ENCODE data around the gene CTNNA2.
"Not testable (repeated sequence)": the region's sequence is repeated elsewhere in the genome, so short reads cannot be mapped to it uniquely, and the experiment has no call there.

Gene CTNNA2

DNA sequence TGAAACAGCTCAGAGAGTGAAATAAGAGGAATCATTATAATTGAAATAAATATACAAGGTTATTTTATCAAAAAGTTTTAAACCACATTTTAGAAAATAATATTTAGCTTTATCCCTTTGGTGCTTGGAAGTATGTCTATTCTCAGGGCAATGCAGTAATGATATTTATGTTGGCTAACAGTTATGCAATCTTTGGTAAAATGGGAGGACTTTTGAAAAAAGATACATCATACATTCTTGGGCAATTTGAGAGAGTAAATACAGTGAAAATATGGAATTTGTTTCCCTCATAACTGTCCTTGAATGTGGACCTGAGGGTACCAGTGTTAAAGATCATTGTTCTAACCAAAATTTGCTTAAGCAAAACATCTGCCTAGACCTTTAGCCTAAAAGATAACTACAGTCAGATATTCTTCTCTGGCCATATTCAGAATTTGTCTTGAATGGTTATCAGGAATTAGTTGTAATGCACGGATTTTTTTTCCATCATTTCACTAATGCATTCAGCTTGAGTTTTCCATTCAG lies 654.5 kb downstream of the CTNNA2 start:
- no peak for DNase-seq

DNA sequence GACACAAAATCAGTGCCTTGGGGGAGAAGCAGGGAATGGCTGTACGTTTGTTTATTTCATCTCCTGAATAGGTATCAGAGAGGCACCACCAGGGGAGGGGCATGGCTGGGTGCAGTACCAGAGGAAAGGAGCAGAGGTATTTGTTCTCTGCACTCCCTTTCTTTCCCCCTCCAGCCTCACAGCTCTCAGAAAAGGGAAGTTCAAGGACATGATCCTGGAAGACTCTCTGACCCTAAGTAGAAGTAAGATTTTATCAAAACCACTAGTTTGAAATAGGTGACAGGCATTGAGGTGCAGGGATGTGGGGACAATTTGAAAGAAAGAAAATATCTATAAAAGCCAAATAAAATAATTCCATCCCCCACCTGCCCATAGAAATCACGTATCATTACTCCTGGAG lies 655.2 kb downstream of the CTNNA2 start:
- DNase-seq = no peak

DNA sequence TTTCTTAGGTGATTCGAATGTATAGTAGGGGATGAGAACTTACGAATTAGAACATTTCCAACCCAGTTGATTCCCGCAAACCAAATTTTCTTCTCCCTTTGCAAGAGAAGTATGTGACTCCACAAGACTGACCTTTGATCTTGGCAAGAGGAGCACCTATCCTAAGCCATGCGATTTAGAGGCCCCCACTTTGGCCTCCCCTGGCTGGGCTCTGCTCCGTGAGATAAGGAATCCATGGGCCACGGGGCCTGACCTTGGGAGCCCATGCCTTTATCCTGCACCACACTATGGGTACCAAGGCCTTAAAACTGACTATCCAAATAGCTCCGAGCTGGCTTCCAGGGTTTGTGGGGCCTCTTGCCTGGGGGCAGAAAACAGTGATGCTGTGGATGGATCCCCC lies 656.0 kb downstream of the CTNNA2 start:
- DNase-seq = no peak

DNA sequence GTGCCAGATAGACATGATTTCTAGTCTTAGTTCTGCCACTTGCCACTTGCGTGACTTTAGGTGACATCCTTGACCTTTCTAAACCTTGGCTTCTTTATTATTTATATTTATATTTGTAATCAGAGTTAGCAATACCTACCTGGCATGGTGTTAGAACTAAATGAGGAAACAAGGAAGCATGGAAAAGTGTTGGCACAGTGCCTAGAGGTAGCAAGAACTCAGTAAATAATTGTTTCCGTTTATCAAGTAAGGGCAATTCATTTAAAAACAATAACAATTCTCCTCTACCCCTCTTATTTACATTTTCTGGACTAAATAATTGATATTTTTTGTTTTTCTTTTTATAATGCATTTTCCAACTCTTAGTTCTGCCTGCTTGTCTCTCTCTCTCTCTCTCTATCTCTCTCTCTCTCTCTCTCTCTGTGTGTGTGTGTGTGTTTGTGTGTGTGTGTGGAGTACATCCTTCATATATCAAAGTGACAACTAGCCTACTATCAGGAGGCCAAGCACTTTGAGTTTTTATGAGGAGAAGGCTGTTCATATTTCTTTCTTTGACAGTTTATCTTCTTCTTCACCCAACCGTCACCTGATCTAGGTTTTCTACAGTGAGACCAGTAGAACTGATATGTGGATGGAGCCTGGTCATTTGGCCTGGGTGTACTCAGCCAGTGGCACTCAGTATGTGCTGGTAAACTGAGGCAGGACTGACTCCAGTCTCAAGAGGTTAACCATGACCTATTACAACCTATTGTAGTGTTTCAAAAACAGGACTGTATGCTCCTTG lies 657.2 kb downstream of the CTNNA2 start:
- no peak for DNase-seq

DNA sequence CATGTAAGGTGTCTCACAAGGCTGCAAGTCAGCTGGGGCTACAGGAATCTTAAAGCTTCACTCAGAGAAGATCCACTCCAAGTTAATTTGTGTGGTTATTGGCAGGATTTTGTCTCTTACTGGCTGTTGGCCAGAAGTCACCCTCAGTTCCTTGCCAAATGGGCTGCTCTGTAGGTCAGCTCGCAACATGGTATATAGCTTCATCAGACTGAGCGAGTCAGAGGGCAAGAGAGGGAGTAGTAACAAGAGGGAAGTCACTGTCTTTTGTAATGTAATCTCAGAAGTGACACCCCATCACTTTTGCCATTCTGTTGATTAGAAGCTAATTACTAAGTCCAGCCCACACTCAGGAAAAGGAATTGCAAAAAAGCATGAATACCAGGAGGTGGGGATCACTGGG lies 672.2 kb downstream of the CTNNA2 start:
- no peak for DNase-seq

DNA sequence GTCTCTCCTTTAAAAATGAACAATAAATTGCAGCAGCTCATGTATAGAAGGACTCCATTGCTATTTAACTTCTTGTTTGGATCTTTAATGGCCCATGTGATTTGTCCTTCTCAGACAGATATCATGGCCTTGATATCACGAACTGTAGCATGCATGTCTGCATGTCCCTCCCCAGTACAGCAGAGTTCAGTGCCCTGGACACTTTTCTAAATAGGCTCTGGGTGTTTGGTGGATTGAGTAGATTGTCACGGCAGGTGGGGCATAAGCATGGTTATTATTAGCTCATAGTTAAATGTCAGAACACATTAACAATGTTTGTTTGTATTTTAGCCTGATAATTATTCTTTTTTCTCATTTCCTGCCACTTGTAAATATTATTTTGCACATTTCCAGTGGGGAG lies 673.4 kb downstream of the CTNNA2 start:
- DNase-seq = no peak

DNA sequence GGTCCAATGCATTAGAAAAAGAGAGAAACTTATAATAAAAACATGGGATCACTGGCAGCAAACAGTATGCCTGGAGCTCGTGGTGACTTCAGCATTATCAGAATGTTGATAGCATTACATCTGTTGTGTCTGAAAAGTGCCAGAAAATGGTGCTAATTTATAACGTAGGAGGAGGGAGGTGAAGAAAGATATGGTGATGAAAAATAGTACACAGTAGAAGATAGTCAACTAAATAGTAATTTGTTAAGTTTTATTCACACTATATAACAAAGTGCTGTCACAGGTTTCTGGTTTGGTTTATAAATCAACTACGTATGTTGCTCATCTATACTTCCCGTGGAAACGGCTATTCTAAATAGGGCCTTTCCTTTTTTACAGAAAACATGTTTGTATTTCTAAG lies 674.3 kb downstream of the CTNNA2 start:
- DNase-seq = no peak

DNA sequence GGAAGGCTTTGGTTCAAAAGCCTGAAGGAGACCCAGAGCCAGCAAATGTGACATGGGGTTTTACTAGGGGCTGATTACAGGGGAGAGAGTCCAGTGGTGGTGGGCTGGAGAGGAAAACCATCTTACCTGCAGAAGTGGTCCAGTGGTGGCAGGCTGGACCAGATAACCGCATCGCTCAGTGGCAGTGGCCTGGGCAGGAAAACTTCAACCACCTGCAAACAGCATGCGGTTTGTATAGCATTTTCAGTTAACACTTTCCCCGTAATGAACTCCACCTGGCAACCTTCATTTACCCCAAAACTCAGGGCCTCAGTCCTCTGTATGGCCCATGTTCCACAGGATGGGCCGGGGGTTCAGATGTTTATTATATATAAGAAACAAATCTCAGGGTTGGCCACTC lies 677.3 kb downstream of the CTNNA2 start:
- no peak for DNase-seq

DNA sequence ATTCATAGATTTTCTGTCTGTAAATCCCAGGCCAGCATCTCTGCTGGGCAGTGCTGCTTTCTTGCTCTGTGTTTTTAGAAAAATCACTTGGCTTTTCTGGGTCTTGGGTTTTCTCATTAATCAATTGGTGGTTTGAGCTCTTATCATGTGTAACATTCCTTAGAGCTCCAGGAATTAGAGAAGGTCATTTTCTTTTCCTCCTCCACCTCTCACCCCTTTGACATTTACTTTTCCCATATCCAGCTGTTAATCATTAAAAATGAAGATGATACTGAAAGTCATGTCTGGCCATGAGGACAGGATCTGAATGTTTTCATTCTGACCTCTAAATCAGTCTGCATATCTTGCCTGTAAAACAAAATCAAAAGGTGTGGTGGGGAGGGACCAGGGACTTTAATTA lies 680.7 kb downstream of the CTNNA2 start:
- DNase-seq = no peak

DNA sequence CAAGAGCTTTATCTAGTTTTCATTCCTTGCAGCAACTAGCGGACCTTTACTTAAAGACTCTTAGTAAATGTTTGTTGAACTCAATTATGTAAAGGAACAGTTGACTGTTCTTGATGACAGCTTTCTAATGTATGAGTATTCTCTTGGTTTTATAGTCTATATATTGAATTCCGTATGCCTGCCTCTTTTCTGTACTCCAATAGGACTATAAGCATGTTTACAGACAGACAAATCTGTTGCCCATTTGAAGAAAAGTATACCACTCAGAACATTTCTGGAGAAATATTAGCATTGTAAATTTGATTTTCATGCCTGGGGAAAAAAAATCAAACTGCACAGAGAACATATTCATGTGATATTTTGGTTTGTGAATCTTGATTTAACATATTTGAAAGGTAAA lies 682.2 kb downstream of the CTNNA2 start:
- DNase-seq = no peak

DNA sequence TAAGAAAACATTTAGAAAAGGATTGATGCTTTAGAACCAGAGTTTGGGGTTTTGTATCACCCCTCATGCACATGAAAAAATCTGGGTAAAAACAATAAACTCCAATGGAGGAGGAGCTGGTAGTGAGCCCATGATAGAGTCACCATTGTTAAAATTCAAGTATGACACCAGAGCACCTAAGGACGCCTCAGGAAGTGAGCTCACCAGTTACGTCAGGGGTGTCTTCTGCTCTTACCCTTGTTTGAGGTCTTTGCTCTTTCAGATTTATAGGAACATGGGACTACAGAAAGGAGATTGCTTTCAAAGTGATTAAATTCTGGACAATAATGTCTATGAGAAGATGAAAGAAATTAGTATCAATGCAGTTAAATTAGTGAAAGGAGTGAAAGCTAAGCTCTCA lies 685.2 kb downstream of the CTNNA2 start:
- DNase-seq = no peak

DNA sequence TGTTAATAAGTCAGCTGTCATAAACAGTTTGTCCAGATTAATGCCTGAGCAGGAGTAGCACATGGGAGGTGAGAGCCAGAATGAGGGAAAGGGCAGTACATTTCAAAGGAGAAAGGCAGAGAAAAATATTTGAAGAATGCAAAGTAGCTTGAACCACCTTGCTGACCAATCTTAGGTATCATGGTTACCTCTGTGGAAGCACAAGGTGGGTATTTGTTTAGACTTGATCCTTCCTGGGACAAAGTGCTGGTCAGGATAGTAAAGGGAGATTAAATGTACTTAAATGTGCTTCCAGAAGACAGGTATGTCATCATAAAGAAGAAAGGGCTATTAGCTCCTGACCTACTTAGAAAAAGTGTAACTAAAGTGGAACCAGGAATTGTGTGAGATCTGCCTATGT lies 686.7 kb downstream of the CTNNA2 start:
- DNase-seq = no peak

DNA sequence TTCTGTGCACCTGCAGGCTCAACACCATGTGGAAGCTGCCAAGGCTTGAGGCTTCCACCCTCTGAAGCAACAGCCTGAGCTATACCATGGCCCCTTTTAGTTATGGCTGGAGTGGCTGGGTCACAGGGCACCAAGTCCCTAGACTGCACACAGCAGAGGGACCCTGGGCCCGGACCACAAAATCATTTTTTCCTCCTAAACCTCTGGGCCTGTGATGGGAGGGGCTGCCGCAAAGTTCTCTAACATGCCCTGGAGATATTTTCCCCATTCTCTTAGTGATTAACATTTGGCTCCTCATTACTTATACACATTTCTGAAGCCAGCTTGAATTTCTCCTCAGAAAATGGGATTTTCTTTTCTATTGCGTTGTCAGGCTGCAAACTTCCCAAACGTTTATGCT lies 691.1 kb downstream of the CTNNA2 start:
- not testable (repeated sequence) for DNase-seq

DNA sequence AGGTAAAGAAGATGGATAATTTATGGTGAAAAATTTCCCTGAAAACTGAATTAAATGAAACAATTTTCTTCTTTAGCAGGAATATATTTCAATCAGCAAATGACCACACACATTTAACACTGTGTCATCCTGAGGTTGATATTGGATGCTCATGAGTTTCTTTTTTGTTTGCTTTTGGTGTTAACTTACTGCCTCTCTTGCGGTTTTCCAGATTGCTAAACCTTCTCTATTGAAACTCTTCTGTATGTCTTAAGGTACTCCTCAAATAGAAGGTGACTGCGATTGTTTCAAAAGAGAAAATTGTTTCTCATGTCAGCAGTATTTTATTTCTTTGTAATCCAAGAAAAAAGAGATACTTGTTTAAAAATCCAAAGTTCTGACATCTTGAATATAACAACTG lies 692.6 kb downstream of the CTNNA2 start:
- no peak for DNase-seq

DNA sequence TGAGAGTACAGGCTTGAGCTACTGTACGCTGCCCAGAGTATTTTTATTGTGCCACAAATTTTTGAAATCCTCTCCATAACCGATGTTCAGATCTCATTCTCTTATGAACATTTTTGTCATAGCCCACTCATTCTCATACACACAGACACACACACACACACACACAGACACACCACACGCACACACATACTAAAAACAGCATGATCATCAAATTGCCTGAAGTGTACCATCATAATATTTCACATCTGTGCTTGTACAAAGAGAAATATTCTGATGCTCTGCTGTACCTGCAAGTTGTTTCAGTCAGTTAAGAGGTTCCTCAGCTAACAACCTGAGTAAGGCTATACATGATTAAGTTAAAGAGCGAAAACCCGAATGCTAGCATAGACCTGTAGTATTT lies 696.6 kb downstream of the CTNNA2 start:
- DNase-seq = no peak

DNA sequence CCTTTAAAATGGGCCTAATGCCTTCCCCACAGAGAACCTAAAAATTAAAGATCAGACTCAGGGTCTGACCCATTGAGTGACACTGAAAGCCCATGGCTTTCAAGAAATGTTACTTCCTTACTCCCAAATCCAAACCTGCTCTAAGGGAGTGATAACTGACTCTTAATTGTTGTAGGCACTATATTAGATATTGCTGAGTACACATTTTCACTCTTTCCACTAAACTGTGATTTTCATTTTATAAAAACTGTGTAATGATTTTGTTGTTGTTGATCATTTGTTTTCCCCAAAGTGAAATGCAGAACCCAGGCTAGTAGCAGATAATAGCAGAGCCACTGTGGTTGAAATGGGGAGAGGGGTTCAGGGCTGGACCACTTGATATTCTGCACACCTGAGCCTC lies 704.6 kb downstream of the CTNNA2 start:
- no peak for DNase-seq

DNA sequence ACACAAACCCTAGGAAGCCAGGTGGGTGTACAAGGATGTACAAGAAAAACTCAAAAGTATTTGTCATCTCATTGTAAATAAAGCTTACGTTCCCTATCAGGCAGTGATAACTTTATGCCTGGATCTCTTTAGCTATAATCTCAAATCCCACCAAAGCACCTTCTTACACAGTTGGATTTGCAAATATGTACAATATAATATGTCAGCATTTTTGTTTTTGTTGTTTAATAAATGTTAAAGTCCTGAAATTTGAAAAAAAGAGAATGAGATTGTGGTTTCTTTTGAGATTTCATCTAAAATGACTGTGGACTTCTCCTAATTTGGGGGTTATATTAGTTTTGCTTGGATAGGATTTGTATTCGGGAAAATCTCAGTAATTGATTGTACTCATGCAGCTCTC lies 709.8 kb downstream of the CTNNA2 start:
- no peak for DNase-seq

DNA sequence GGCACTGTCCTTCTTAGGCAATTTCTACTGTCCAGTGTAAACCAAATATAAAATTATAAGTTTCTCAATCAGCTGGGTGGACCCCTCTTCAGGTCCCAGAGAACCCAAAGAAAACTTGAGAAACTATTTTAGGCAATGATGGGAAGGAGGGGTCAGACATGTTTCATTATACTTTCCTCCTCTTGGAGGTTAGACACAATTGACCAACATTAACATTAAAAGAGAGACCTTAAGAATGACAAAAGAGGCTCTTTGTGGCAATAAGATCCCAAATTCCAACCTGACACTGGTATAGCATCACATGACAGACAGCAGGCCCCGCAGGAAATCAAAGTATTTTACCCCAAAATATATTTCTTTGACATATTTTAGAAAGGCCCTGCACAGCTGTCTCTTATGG lies 718.6 kb downstream of the CTNNA2 start:
- DNase-seq = no peak

DNA sequence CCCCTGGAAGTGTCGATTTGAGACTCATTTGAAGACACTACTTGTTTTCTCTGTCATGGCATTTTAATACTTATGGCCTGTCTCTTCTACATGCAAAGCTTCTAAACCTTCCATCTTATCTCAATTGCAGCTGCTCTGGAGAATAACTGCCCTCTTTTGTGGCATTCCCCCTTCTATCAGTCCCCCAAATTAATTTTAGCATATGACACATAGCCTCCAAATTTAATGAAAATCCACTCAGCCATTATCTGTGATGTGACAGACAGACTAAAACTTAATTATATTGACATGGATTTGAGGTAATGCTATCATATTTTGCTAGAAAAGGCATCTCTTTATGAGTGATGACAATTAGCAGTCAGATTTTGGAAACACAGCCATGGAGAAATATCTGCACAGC lies 720.5 kb downstream of the CTNNA2 start:
- DNase-seq = no peak

DNA sequence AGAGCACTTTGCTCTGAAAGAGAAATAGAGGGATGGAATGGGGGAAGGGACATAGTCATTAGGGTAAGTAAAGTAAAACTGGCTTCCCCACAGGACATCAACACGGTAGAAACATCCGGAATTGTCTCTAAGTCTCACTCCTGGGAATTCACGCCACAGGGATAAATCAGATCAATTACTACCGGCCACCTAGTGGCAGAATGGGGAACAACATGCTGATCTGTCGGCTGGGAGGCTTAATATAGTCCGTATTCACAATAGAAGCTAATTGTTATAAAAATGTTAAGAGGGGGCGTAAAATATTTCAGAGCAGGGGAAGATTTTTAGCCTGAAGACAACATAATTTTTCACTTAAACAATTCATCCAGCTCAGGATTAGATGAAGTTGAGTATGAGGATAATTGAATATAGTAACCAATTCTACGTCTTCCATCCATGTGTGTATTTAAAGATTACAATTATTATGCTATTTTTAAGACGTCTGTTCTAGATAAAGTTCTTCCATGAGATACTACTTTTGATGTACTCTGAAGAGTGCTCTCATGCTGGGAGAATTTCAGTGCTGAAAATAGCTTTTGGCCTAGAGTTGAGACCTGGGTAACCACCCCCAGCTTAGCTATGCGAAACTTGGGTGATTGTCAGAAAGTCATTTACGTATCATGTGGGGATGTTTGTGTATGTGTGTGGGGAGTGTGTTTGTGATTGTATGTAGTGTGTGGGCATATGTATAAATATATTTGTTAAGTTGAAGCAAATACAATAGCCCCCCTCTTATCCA lies 726.0 kb downstream of the CTNNA2 start:
- DNase-seq = peak; percentile 30

DNA sequence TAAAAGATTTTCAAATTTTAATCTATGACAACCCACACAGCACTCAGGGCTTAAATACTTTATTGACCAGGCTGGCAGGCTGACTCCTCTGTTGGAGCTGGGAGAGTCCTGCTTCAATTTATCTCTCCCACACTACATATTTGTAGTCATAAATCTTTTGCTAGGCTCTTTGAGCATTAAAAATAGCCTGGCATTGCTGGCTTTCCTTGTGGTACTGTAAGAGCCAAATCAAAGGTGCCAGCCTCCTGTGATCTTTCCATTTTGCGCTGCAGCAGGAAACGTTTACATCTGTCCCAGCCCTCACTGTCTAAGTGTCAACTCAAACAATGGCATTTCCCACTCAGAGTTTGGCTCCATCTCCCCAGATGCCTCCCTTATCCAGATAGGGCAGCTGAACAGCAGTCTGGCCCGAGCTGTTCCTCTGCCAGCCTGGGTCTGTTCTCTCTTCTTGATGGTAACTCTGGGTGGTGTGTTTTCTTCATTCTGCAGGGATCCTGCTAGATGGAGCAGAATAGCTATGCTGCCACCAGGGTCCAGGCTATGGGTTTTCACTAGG lies 729.6 kb downstream of the CTNNA2 start:
- no peak for DNase-seq

DNA sequence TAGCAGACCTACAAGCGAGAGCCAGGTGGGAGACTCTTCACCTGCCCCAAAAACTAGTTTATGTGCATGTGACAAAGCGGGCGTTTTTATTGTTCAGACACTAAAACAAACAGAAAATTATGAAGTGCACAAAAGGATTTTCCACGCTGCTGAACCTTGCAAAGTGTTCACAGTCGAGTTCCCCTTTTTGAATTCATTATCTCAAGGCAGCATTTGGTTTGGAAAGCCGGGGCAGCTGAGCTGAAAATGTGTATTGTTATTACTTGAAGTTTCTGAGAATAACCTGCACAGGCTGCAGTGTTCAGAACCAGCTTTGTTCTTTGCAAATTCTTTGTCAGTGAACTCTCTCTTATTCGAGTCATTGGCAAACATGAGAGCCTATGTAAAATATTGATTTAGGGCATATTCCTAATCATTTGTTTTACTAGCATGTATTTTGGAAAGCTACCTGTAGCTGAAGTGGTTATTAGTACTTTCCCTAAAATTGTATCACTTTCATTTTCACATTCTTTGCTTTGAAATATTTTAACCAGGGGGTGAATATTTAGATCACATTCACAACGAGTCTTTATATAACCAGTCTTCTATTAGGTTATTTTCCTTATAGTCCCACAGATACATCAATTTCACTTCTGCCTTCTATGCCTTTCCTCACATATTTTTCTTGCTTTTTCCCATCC lies 732.2 kb downstream of the CTNNA2 start:
- DNase-seq = no peak

DNA sequence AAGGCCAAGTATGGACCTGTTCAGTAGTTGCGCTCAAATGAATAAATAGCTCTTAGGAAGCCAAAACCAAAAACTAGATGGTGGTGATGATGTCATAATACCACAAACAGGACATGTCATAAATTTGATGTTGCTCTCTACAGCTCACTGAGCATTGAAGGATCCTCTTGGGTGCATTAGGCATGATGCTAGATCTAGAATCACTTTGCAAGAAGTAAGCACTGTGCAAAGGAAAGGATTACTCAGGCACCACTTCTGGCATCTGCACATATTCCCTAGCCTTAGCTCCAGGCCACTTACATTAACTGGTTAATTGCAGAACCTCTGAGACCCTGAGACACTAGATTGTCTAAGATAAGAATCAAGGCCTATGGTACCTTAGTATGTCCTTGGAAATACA lies 733.7 kb downstream of the CTNNA2 start:
- DNase-seq = no peak

DNA sequence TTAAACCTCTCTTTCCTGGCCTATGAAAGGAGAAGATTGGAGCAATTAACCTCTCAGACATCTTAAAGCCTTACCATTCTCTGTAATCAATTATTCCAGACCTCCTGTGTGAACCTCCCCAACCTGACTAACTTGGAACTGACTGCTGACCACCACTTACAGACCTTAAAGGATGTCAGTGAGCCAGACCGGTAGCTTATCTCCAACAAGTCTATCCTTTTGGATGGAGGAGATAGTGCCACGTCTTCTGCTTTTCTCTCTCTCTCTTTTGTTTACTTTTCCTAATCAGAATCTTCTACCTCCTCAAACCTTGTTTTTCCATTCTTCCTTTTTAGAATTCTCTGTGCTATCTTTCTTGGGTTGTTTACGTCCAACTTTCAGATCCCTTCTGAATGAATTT lies 734.5 kb downstream of the CTNNA2 start:
- DNase-seq = no peak
